ENCODE results near the gene AQP12B.

- TF ChIP-seq POLR2A (IDR thresholded peaks at IDR 0.05; ENCODE audit: low read depth, low read length) (no peak), POLR2AphosphoS5 (IDR thresholded peaks at IDR 0.05; ENCODE audit: low read depth, low read length) (no peak), TAF1 (IDR thresholded peaks at IDR 0.05; ENCODE audit: borderline replicate concordance, low read depth, low read length) (no peak)
Observed at GRCh38 chr2:240632306-240632721, 50.4 kb downstream of the AQP12B start.
